Keratinocyte (primary cell): Measurements from ENCODE around the gene ZSCAN9. TPM values are rescaled to one million over a fixed set of nuclear protein-coding genes. Genes with fewer than 3 reads are reported as not detected.

Experiments used
- DNase-seq: peaks from one replicate; pipeline ENCODE4 v3.0.0-alpha.2; 2011; ENCODE audit warnings: low read depth, missing footprints, low spot score
- FAIRE-seq: peaks from 2 replicates; lab custom pipeline; 2011; peaks lifted over from hg19 to GRCh38; lab: Jason Lieb, UNC
- H2AFZ ChIP-seq: 2 replicates; pipeline ENCODE4 v1.6.0; 2012; ENCODE audit warnings: low read length, control low read depth, inconsistent platforms; ENCODE audit not compliant: control insufficient read depth
- H3K27ac ChIP-seq: 2 replicates; pipeline ENCODE4 v1.5.1; 2011; ENCODE audit warnings: low read length; ENCODE audit not compliant: control insufficient read depth, insufficient read depth
- H3K27me3 ChIP-seq: 3 replicates; pipeline ENCODE4 v1.6.0; 2011; ENCODE audit warnings: low read length; ENCODE audit not compliant: control insufficient read depth, insufficient read depth; ENCODE audit errors: extremely low read depth
- H3K36me3 ChIP-seq, 2 experiments: 2 replicates in 1 of 2; 3 replicates in 1 of 2; pipeline ENCODE4 v1.5.1; 2011; ENCODE audit warnings: low read length in 2 of 2, mild to moderate bottlenecking in 1 of 2; ENCODE audit not compliant: control insufficient read depth in 2 of 2, insufficient read depth in 2 of 2; ENCODE audit errors: extremely low read depth in 1 of 2
- H3K4me1 ChIP-seq: 3 replicates; pipeline ENCODE4 v1.5.1; 2011; ENCODE audit warnings: low read length; ENCODE audit not compliant: control insufficient read depth, insufficient read depth; ENCODE audit errors: extremely low read depth
- H3K4me2 ChIP-seq: 3 replicates; pipeline ENCODE4 v1.6.0; 2011; ENCODE audit warnings: low read depth, low read length; ENCODE audit not compliant: control insufficient read depth, insufficient read depth; ENCODE audit errors: extremely low read depth
- H3K4me3 ChIP-seq, 3 experiments: fragments of 200-600 bp in 1 of 3; sonication (generic) in 1 of 3; 2 replicates in 2 of 3; 3 replicates in 1 of 3; pipeline ENCODE4 v1.5.1; 2011 to 2016; ENCODE audit warnings: low read length in 3 of 3, mild to moderate bottlenecking in 3 of 3, control low read depth in 2 of 3, inconsistent platforms in 1 of 3, low read depth in 1 of 3, mixed read lengths in 1 of 3, mixed run types in 1 of 3, moderate library complexity in 1 of 3; ENCODE audit not compliant: control insufficient read depth in 2 of 3, insufficient read depth in 2 of 3; ENCODE audit errors: extremely low read depth in 1 of 3
- H3K79me2 ChIP-seq: 2 replicates; pipeline ENCODE4 v1.6.0; 2012; ENCODE audit warnings: low read length; ENCODE audit not compliant: control insufficient read depth, insufficient read depth
- H3K9ac ChIP-seq: 3 replicates; pipeline ENCODE4 v1.6.0; 2011; ENCODE audit warnings: low read length; ENCODE audit not compliant: control insufficient read depth, insufficient read depth; ENCODE audit errors: extremely low read depth
- H3K9me1 ChIP-seq: 3 replicates; pipeline ENCODE4 v1.6.0; 2011; ENCODE audit warnings: low read length; ENCODE audit not compliant: control insufficient read depth, insufficient read depth; ENCODE audit errors: extremely low read depth
- H3K9me3 ChIP-seq: 2 replicates; pipeline ENCODE4 v1.5.1; 2012; ENCODE audit warnings: low read depth, low read length; ENCODE audit not compliant: control insufficient read depth
- H4K20me1 ChIP-seq: 3 replicates; pipeline ENCODE4 v1.6.0; 2011; ENCODE audit warnings: low read length; ENCODE audit not compliant: control insufficient read depth, insufficient read depth; ENCODE audit errors: extremely low read depth
- EZH2 ChIP-seq: IDR thresholded peaks from one replicate; pipeline ENCODE4 v1.6.1; 2012; ENCODE audit warnings: inconsistent platforms, mild to moderate bottlenecking, low read length, moderate library complexity
- dilution Hi-C: fragments of 300-500 bp; cut with MboI; formaldehyde crosslinking; loops from one replicate; pipeline ENCODE4 v1.7.0; 2020; ENCODE audit warnings: low sequenced_read_pairs; ENCODE audit not compliant: extremely low pct_ligation_motif_present
- polyA plus RNA-seq, 5 experiments: library from polyadenylated mRNA; depleted of rRNA in 3 of 5; stranded (reverse) in 3 of 5; stranded (forward) in 1 of 5; unstranded in 1 of 5; fragments of >200 nt; gene quantifications; 1 replicate in 1 of 5; 2 replicates in 3 of 5; 3 replicates in 1 of 5; pipeline versions ENCODE4 v1.2.1 to v1.2.3, GENCODE V29; 2011 to 2012; ENCODE audit warnings: missing spikeins in 2 of 5, low read depth in 1 of 5, low replicate concordance in 1 of 5
- TF ChIP-seq, protein P1 (sequence below), 3 experiments: IDR thresholded peaks in 1 of 3; conservative IDR thresholded peaks in 1 of 3; optimal IDR thresholded peaks in 1 of 3; 2 replicates in 2 of 3; 3 replicates in 1 of 3; pipeline versions ENCODE3 to v1.5.1; 2011; ENCODE audit warnings: low read length in 3 of 3, mild to moderate bottlenecking in 3 of 3, moderate library complexity in 2 of 3, control low read depth in 1 of 3, inconsistent platforms in 1 of 3; ENCODE audit not compliant: insufficient read depth in 2 of 3; ENCODE audit errors: extremely low read depth in 1 of 3

ZSCAN9 gene
- polyA plus RNA-seq, 1 donor (not counting 4 experiments of a cell fraction or from before 2014, with no cell fraction given), result 12.0 TPM

DNA sequence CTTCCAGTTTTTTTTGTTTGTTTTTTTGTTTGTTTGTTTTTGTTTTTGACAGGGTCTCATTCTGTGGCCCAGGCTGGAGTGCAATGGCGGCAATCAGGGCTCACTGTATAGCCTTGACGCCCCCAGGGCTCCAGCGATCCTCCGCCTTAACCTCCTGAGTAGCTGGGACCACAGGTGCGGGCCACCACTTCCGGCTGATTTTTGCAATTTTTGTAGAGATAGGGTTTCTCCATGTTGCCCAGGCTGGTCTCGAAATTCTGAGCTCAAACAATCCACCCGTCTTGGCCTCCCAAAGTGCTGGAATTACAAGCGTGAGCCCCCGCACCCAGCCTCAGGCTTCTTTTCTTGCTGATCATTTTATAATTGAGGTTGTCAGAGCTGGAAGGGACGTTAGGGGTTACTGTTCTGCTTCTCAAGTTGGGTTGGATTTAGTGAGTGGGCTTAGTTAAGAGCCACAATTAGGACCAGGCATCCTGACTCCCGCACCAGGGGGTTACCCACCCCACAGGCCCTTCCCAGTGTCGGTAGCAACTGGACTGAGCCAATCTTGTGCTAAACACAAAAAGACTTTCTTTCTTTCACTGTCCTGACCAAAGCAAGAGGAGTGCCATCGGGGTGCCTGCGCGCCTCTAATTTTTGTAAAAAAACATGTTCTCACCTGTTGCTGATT, 13.1 kb upstream of the ZSCAN9 start:
- DNase-seq (no peak), FAIRE-seq (no peak)
- H3K9me1 ChIP-seq, result no peaks in the 10 kb centered on the region
- peaks cover 19% of the 10 kb centered on the region for H3K4me1 ChIP-seq
- H3K79me2 ChIP-seq, result no peaks in the 10 kb centered on the region
- no peaks in the 10 kb centered on the region for H4K20me1 ChIP-seq
- dilution Hi-C loops, result no loop called here
- H3K9me3 ChIP-seq, result no peaks in the 10 kb centered on the region
- peak overlapping the region; percentile 61 for H2AFZ ChIP-seq
- peak overlapping the region; percentile 82 for H3K4me2 ChIP-seq
- H3K27me3 ChIP-seq, result peaks cover 15% of the 10 kb centered on the region
- H3K9ac ChIP-seq, result peak overlapping the region; percentile 77
- peak overlapping the region; percentile 48 to 76 (median 68) for H3K4me3 ChIP-seq
- TF ChIP-seq, protein P1, sequence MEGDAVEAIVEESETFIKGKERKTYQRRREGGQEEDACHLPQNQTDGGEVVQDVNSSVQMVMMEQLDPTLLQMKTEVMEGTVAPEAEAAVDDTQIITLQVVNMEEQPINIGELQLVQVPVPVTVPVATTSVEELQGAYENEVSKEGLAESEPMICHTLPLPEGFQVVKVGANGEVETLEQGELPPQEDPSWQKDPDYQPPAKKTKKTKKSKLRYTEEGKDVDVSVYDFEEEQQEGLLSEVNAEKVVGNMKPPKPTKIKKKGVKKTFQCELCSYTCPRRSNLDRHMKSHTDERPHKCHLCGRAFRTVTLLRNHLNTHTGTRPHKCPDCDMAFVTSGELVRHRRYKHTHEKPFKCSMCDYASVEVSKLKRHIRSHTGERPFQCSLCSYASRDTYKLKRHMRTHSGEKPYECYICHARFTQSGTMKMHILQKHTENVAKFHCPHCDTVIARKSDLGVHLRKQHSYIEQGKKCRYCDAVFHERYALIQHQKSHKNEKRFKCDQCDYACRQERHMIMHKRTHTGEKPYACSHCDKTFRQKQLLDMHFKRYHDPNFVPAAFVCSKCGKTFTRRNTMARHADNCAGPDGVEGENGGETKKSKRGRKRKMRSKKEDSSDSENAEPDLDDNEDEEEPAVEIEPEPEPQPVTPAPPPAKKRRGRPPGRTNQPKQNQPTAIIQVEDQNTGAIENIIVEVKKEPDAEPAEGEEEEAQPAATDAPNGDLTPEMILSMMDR (optimal IDR thresholded peaks at IDR 0.05 in 1 of 3, IDR thresholded peaks at IDR 0.05 in 1 of 3, conservative IDR thresholded peaks at IDR 0.05 in 1 of 3; ENCODE audit: extremely low read depth in 1 of 3, insufficient read depth in 2 of 3, low read length in 3 of 3), result no peak
- TF ChIP-seq EZH2, result no peak
- peak overlapping the region; percentile 79 for H3K27ac ChIP-seq
- H3K36me3 ChIP-seq, result no peaks in the 10 kb centered on the region

DNA sequence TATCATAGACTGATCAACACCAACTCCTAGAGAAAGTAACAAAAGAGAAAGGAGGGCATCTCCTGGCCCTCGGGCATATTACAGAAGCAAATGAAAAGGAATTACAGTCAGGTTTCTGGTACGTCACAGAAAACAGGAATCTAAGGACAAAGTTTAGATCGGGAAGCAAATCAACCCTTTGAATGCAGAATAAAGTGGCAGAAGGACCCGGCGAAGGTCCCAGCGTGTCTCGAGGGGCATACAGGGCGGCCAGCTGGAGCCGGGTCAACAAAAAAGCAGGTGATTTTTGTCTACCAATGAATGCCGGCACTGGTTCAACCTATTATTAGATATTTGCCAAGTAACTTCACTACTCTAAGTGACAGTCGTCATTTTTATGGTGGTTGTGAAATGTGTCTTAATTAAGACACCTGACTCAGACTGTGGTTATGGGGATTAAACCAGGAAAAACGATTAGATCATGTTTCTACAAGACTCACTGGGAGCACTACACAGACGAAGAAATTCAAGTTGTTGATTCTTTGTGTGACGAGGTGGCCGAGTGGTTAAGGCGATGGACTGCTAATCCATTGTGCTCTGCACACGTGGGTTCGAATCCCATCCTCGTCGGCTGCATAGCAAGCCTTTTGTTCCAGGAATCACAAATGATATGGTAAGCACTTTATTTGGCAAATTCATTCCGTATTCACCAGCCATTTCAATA, 12.4 kb upstream of the ZSCAN9 start:
- Histone ChIP-seq H3K36me3 (no peaks in the 10 kb centered on the region), H3K27ac (peak overlapping the region; percentile 79), H3K9me3 (no peaks in the 10 kb centered on the region), H2AFZ (peak overlapping the region; percentile 61), H3K4me3 (peak overlapping the region; percentile 48 to 76 (median 68)), H3K27me3 (peaks cover 8% of the 10 kb centered on the region), H3K4me1 (peaks cover 17% of the 10 kb centered on the region), H3K9ac (peak overlapping the region; percentile 77), H3K4me2 (peak overlapping the region; percentile 82), H4K20me1 (no peaks in the 10 kb centered on the region), H3K79me2 (no peaks in the 10 kb centered on the region), H3K9me1 (no peaks in the 10 kb centered on the region)
- DNase-seq (peak; percentile 97), FAIRE-seq (peak; percentile 56)
- TF ChIP-seq, protein P1 (optimal IDR thresholded peaks at IDR 0.05 in 1 of 3, IDR thresholded peaks at IDR 0.05 in 1 of 3, conservative IDR thresholded peaks at IDR 0.05 in 1 of 3; ENCODE audit: extremely low read depth in 1 of 3, insufficient read depth in 2 of 3, low read length in 3 of 3), result peak in 1 of 3 experiments; percentile 36
- no peak for TF ChIP-seq EZH2
- dilution Hi-C loops, result no loop called here
